Parathyroid adenoma (tissue), 2 donors: Measurements from ENCODE around the gene COLQ.

Experiments
- H2AFZ ChIP-seq: fragments of 300-600 bp; sonication (generic); one replicate; pipeline ENCODE4 v1.7.0; 2017; ENCODE audit warnings: antibody characterized with exemption, mild to moderate bottlenecking
- H3K27ac ChIP-seq: fragments of 300-600 bp; sonication (generic); one replicate; pipeline ENCODE4 v1.7.0; 2017
- H3K27me3 ChIP-seq: fragments of 300-600 bp; sonication (generic); one replicate; pipeline ENCODE4 v1.7.0; 2017; ENCODE audit warnings: low read length; ENCODE audit not compliant: control insufficient read depth, insufficient read depth
- H3K36me3 ChIP-seq: fragments of 300-600 bp; sonication (generic); one replicate; pipeline ENCODE4 v1.7.0; 2017; ENCODE audit warnings: low read length; ENCODE audit not compliant: control insufficient read depth, insufficient read depth
- H3K4me1 ChIP-seq: fragments of 300-600 bp; sonication (generic); one replicate; pipeline ENCODE4 v1.7.0; 2017; ENCODE audit warnings: control low read depth
- H3K4me2 ChIP-seq: fragments of 300-600 bp; sonication (generic); one replicate; pipeline ENCODE4 v1.7.0; 2017; ENCODE audit warnings: low read length
- H3K4me3 ChIP-seq: fragments of 300-600 bp; sonication (generic); one replicate; pipeline ENCODE4 v1.7.0; 2017; ENCODE audit warnings: low read depth, low read length
- H3K79me2 ChIP-seq: fragments of 300-600 bp; sonication (generic); one replicate; pipeline ENCODE4 v1.7.0; 2017; ENCODE audit warnings: control low read depth
- H3K9ac ChIP-seq: fragments of 300-600 bp; sonication (generic); one replicate; pipeline ENCODE4 v1.7.0; 2017; ENCODE audit warnings: mild to moderate bottlenecking
- H3K9me3 ChIP-seq: fragments of 300-600 bp; sonication (generic); one replicate; pipeline ENCODE4 v1.7.0; 2017; ENCODE audit warnings: low read length; ENCODE audit not compliant: control insufficient read depth
- CTCF ChIP-seq: fragments of 300-600 bp; sonication (generic); IDR thresholded peaks from one replicate; pipeline ENCODE4 v1.7.0; 2017; ENCODE audit warnings: antibody characterized with exemption, mild to moderate bottlenecking
- donor health status: primary hyperparathyroidism.

Gene COLQ

GRCh38 chr3:15556512-15556911 is 35.0 kb upstream of the COLQ start:
- H3K36me3 ChIP-seq, result no peaks in the 10 kb centered on the region

GRCh38 chr3:15553749-15554148 is 32.2 kb upstream of the COLQ start:
- H3K4me2 ChIP-seq, result peak overlapping the region; percentile 50
- peaks cover 15% of the 10 kb centered on the region for H3K4me1 ChIP-seq
- H3K36me3 ChIP-seq, result no peaks in the 10 kb centered on the region
- TF ChIP-seq CTCF, result no peak
- no peaks in the 10 kb centered on the region for H3K9me3 ChIP-seq
- no peak overlapping the region for H3K9ac ChIP-seq
- no peaks in the 10 kb centered on the region for H3K79me2 ChIP-seq
- H2AFZ ChIP-seq, result peak overlapping the region; percentile 31
- no peaks in the 10 kb centered on the region for H3K27me3 ChIP-seq
- H3K27ac ChIP-seq, result peak overlapping the region; percentile 59
- H3K4me3 ChIP-seq, result no peak overlapping the region

More at GRCh38 chr3:15556512-15556911, 35.0 kb upstream of the COLQ start:
- no peak for TF ChIP-seq CTCF
- Histone ChIP-seq H3K27me3 (no peaks in the 10 kb centered on the region), H2AFZ (no peak overlapping the region), H3K4me2 (no peak overlapping the region), H3K4me3 (no peak overlapping the region), H3K9me3 (no peaks in the 10 kb centered on the region), H3K4me1 (peaks cover 15% of the 10 kb centered on the region), H3K79me2 (no peaks in the 10 kb centered on the region), H3K9ac (no peak overlapping the region), H3K27ac (no peak overlapping the region)

- Histone ChIP-seq H3K9ac (no peak overlapping the region), H3K27me3 (no peaks in the 10 kb centered on the region), H3K79me2 (no peaks in the 10 kb centered on the region), H2AFZ (no peak overlapping the region), H3K27ac (no peak overlapping the region), H3K4me2 (no peak overlapping the region), H3K9me3 (no peaks in the 10 kb centered on the region), H3K4me1 (peaks cover 15% of the 10 kb centered on the region), H3K4me3 (no peak overlapping the region), H3K36me3 (no peaks in the 10 kb centered on the region)
- no peak for TF ChIP-seq CTCF
These were observed 30.4 kb upstream of the COLQ start for GRCh38 chr3:15551902-15552301.

GRCh38 chr3:15549846-15550245 is 28.3 kb upstream of the COLQ start:
- Histone ChIP-seq H3K9me3 (no peaks in the 10 kb centered on the region), H2AFZ (no peak overlapping the region), H3K27me3 (no peaks in the 10 kb centered on the region), H3K4me2 (no peak overlapping the region), H3K79me2 (no peaks in the 10 kb centered on the region), H3K27ac (no peak overlapping the region), H3K4me3 (no peak overlapping the region), H3K36me3 (no peaks in the 10 kb centered on the region), H3K4me1 (peaks cover 13% of the 10 kb centered on the region), H3K9ac (no peak overlapping the region)
- TF ChIP-seq CTCF, result no peak

GRCh38 chr3:15542614-15543013 is 21.1 kb upstream of the COLQ start:
- Histone ChIP-seq H3K36me3 (no peaks in the 10 kb centered on the region), H3K9me3 (no peaks in the 10 kb centered on the region), H3K4me2 (no peak overlapping the region), H3K4me3 (no peak overlapping the region), H3K27me3 (no peaks in the 10 kb centered on the region), H3K4me1 (no peaks in the 10 kb centered on the region), H3K27ac (no peak overlapping the region), H3K9ac (no peak overlapping the region), H2AFZ (no peak overlapping the region), H3K79me2 (no peaks in the 10 kb centered on the region)
- no peak for TF ChIP-seq CTCF
